WI38 (cell line): ENCODE data around the gene ADAM17.

Source experiments
- H3K4me3 ChIP-seq: 2 replicates; pipeline ENCODE4 v1.5.1; 2011; ENCODE audit warnings: low read depth, mild to moderate bottlenecking, control low read depth, low read length
- CTCF ChIP-seq: IDR thresholded peaks from 2 replicates; pipeline ENCODE4 v1.5.1; 2012; ENCODE audit warnings: low read depth, mild to moderate bottlenecking, control low read depth, low read length

Gene ADAM17

GRCh38 chr2:9467687-9468086, 87.9 kb downstream of the ADAM17 start:
- H3K4me3 ChIP-seq, result no peak overlapping the region
- TF ChIP-seq CTCF, result no peak

GRCh38 chr2:9466147-9466683, 89.4 kb downstream of the ADAM17 start:
- no peak for TF ChIP-seq CTCF
- no peak overlapping the region for H3K4me3 ChIP-seq

DNA sequence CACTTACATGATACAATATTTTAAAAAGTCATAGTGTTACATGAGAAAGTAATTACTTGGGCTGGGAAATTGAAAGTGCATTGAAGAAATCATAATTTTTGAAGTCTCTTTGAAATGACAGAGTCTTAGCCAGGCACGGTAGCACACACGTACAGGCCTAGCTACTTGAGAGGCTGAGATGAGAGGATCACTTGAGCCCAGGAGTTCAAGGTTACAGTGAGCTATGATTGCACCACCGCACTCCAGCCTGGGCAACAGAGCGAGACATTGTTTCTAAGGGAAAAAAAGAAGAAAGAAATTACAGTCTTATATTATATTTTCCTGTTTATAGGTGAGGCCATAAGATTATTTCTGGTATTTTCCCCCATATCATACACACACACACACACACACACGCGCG, 90.5 kb downstream of the ADAM17 start:
- no peak for TF ChIP-seq CTCF
- H3K4me3 ChIP-seq, result no peak overlapping the region

DNA sequence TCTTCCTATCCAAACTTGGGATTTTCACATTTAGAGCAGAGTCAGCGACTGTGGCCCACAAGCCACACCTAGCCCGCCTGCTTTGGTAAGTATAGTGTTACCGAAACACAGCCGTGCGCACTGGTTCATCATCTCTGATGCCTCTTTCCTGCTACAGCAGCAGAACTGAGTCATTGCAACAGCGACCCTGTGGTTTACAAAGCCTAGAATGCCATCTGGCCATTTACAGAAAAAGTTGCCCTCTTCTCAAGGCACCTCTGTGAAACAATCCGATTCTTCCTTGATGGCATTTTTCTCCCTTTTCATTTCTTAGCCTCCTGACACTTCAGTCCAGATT, 92.0 kb downstream of the ADAM17 start:
- no peak for TF ChIP-seq CTCF
- H3K4me3 ChIP-seq, result no peak overlapping the region

- H3K4me3 ChIP-seq, result no peak overlapping the region
- TF ChIP-seq CTCF, result no peak
Measured at GRCh38 chr2:9462886-9463697, 92.5 kb downstream of the ADAM17 start.

DNA sequence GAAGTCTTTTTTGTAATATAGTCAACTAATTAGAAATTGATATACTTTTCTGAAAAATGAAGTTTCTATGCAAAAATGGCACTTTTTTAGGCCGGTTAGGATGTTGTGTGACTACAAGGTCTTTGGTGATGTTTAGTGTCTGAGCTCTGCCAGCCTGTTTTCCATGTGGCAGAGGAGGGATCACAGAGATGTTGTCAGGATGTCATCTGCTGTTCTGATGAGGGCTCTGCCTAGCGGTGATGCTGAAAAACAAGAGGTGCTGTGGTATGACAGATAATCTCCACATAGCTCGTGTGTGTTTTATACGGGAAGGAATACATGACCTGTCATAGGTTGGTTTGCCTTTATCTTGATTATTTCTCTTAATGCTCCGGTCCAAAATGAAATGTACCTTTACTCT, 93.3 kb downstream of the ADAM17 start:
- TF ChIP-seq CTCF, result no peak
- H3K4me3 ChIP-seq, result no peak overlapping the region

DNA sequence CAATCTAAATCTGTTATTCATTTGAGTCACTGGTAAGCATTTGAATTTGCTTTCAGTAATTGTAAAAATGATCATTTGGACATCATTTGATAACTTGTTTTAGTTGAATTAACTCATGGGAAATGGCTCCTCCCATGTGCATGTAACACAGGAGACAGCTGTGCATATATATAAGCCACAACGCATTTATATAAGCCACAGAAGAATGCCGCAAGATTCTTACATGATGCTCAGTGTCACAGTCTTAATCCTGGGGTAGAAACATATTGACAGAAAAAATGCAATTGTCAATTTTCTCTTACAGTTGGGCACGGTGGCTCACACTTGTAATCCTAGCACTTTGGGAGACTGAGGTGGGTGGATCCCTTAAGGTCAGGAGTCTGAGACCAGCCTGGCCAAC, 94.6 kb downstream of the ADAM17 start:
- H3K4me3 ChIP-seq, result no peak overlapping the region
- no peak for TF ChIP-seq CTCF
